Neural progenitor cell (in vitro differentiated cells): Measurements from ENCODE around the gene RBFOX1.

ENCODE experiments used
- EZH2 ChIP-seq: fragments of 200-600 bp; sonication (generic); IDR thresholded peaks from 2 replicates; pipeline ENCODE4 v1.6.1; 2017; ENCODE audit warnings: antibody characterized with exemption, mild to moderate bottlenecking, moderate library complexity
- EZH2phosphoT487 ChIP-seq: fragments of 200-600 bp; sonication (generic); IDR thresholded peaks from 2 replicates; pipeline ENCODE4 v1.6.1; 2017; ENCODE audit warnings: antibody characterized with exemption
- TF ChIP-seq, protein P1 (sequence below): fragments of 200-600 bp; sonication (generic); IDR thresholded peaks from 2 replicates; pipeline ENCODE4 v1.5.1; 2017; ENCODE audit warnings: antibody characterized with exemption, mild to moderate bottlenecking

- TF ChIP-seq, protein P1, sequence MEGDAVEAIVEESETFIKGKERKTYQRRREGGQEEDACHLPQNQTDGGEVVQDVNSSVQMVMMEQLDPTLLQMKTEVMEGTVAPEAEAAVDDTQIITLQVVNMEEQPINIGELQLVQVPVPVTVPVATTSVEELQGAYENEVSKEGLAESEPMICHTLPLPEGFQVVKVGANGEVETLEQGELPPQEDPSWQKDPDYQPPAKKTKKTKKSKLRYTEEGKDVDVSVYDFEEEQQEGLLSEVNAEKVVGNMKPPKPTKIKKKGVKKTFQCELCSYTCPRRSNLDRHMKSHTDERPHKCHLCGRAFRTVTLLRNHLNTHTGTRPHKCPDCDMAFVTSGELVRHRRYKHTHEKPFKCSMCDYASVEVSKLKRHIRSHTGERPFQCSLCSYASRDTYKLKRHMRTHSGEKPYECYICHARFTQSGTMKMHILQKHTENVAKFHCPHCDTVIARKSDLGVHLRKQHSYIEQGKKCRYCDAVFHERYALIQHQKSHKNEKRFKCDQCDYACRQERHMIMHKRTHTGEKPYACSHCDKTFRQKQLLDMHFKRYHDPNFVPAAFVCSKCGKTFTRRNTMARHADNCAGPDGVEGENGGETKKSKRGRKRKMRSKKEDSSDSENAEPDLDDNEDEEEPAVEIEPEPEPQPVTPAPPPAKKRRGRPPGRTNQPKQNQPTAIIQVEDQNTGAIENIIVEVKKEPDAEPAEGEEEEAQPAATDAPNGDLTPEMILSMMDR: no peak
- no peak for TF ChIP-seq EZH2phosphoT487
- TF ChIP-seq EZH2: no peak
Measured at GRCh38 chr16:7324321-7324720, 8.3 kb upstream of the RBFOX1 start.
